ENCODE measurements around the gene SYNGAP1. TPM values are rescaled to one million over a fixed set of nuclear protein-coding genes. Genes with fewer than 3 reads are reported as not detected.

SYNGAP1 gene
- total RNA-seq, 1 donor from 2014 or later, result 36.1 TPM

DNA sequence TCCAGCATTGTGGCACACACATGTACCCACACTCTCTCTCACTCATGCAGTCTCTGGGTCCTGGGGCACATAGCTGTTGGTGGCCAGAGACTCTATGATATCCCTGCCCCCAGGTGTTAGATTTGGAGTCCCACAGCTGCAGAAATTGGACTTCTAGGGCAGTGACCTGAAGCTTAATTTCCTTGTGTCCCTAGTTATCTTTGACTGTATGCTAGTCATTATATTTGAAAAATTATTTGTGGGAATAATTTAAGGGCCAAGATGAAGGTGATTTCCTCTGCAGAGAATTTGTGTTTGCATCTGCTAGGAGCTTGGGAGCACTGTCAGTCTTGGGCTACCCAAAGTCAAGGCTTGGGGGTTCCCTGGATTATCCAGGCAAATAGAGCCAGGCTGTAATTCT is 84.6 kb downstream of the SYNGAP1 start:
- no peak overlapping the region for H3K27ac ChIP-seq (ENCODE audit: low read depth, low read length)
- no peak overlapping the region for H3K4me2 ChIP-seq (ENCODE audit: low read length)
- Mint-ChIP-seq H3K27me3 (ENCODE audit: low read depth, unreplicated experiment) (peaks cover 6% of the 10 kb centered on the region), H3K27ac (ENCODE audit: unreplicated experiment) (peak overlapping the region; percentile 14), H3K9me3 (ENCODE audit: unreplicated experiment) (peaks cover 15% of the 10 kb centered on the region), H3K4me1 (ENCODE audit: low read depth, unreplicated experiment) (peaks cover 7% of the 10 kb centered on the region), H3K4me3 (ENCODE audit: unreplicated experiment) (no peak overlapping the region), H3K36me3 (ENCODE audit: low read depth, unreplicated experiment) (peaks cover 6% of the 10 kb centered on the region)
- H3K4me3 ChIP-seq (ENCODE audit: insufficient read depth, low read depth, low read length), result no peak overlapping the region
- TF ChIP-seq EZH2 (IDR thresholded peaks at IDR 0.05; ENCODE audit: insufficient read depth, low read length), result no peak
- TF ChIP-seq CTCF (IDR thresholded peaks at IDR 0.05; ENCODE audit: insufficient read depth, low read depth, low read length), result no peak
- no peaks in the 10 kb centered on the region for H3K4me1 ChIP-seq (ENCODE audit: insufficient read depth, low read length)
- FAIRE-seq (no peak), DNase-seq (ENCODE audit: low read depth) (no peak)
- peaks cover 3% of the 10 kb centered on the region for H3K27me3 ChIP-seq (ENCODE audit: insufficient read depth, low read length)
- no peaks in the 10 kb centered on the region for H4K20me1 ChIP-seq (ENCODE audit: insufficient read depth, low read length)
- H3K9me3 ChIP-seq (ENCODE audit: insufficient read depth, low read depth, low read length), result no peaks in the 10 kb centered on the region
- no peak overlapping the region for H2AFZ ChIP-seq (ENCODE audit: low read depth, low read length)
- no peaks in the 10 kb centered on the region for H3K36me3 ChIP-seq (ENCODE audit: insufficient read depth, low read length)
- no peaks in the 10 kb centered on the region for H3K79me2 ChIP-seq (ENCODE audit: insufficient read depth, low read length)
- no peak overlapping the region for H3K9ac ChIP-seq (ENCODE audit: low read length)

Small RNAs within 50 kb of the gene (microRNA-seq; reads per million reads assigned to microRNA genes)
- gene MIR5004, result 1.9 reads per million

Other genes starting within 250 kb of the SYNGAP1 start
- 1.3 and 2.2 TPM in 2 replicates for gene COL11A2, start 227.6 kb upstream of the SYNGAP1 start, total RNA-seq
- 34.0 and 39.4 TPM in 2 replicates for gene RXRB, start 219.4 kb upstream of the SYNGAP1 start, total RNA-seq
- gene SLC39A7, start 219.2 kb upstream of the SYNGAP1 start, total RNA-seq, result 150 and 164 TPM in 2 replicates
- 2.1 and 2.6 TPM in 2 replicates for gene HSD17B8, start 215.4 kb upstream of the SYNGAP1 start, total RNA-seq
- 30.8 and 31.1 TPM in 2 replicates for gene RING1, start 211.6 kb upstream of the SYNGAP1 start, total RNA-seq
- 29.9 and 30.6 TPM in 2 replicates for gene VPS52, start 148.2 kb upstream of the SYNGAP1 start, total RNA-seq
- gene RPS18, start 148.0 kb upstream of the SYNGAP1 start, total RNA-seq, result 1,911 and 2,061 TPM in 2 replicates
- gene B3GALT4, start 142.9 kb upstream of the SYNGAP1 start, total RNA-seq, result 1.5 and 1.8 TPM in 2 replicates
- gene WDR46, start 130.8 kb upstream of the SYNGAP1 start, total RNA-seq, result 59.7 and 63.7 TPM in 2 replicates
- 54.8 and 56.7 TPM in 2 replicates for gene PFDN6, start 130.5 kb upstream of the SYNGAP1 start, total RNA-seq
- 36.5 and 38.9 TPM in 2 replicates for gene RGL2, start 121.1 kb upstream of the SYNGAP1 start, total RNA-seq
- 128 and 152 TPM in 2 replicates for gene TAPBP, start 106.0 kb upstream of the SYNGAP1 start, total RNA-seq
- 13.1 and 17.3 TPM in 2 replicates for gene ZBTB22, start 102.3 kb upstream of the SYNGAP1 start, total RNA-seq
- gene DAXX, start 97.1 kb upstream of the SYNGAP1 start, total RNA-seq, result 28.6 and 32.0 TPM in 2 replicates
- 2.9 and 4.2 TPM in 2 replicates for gene KIFC1, start 28.2 kb upstream of the SYNGAP1 start, total RNA-seq
- gene PHF1, start 9.1 kb upstream of the SYNGAP1 start, total RNA-seq, result 29.7 and 34.3 TPM in 2 replicates
- gene CUTA, start 2.0 kb upstream of the SYNGAP1 start, total RNA-seq, result 232 and 256 TPM in 2 replicates
- gene ZBTB9, start 34.5 kb downstream of the SYNGAP1 start, total RNA-seq, result 9.8 and 10.4 TPM in 2 replicates
- 49.4 and 54.8 TPM in 2 replicates for gene BAK1, start 160.2 kb downstream of the SYNGAP1 start, total RNA-seq
- 17.7 and 21.3 TPM in 2 replicates for gene ITPR3, start 201.3 kb downstream of the SYNGAP1 start, total RNA-seq